ENCODE results near the gene LRP1. TPM values are rescaled to one million over a fixed set of nuclear protein-coding genes. Genes with fewer than 3 reads are reported as not detected.

LRP1 gene
- total RNA-seq, 1 donor from 2014 or later = 62.7 TPM

DNA sequence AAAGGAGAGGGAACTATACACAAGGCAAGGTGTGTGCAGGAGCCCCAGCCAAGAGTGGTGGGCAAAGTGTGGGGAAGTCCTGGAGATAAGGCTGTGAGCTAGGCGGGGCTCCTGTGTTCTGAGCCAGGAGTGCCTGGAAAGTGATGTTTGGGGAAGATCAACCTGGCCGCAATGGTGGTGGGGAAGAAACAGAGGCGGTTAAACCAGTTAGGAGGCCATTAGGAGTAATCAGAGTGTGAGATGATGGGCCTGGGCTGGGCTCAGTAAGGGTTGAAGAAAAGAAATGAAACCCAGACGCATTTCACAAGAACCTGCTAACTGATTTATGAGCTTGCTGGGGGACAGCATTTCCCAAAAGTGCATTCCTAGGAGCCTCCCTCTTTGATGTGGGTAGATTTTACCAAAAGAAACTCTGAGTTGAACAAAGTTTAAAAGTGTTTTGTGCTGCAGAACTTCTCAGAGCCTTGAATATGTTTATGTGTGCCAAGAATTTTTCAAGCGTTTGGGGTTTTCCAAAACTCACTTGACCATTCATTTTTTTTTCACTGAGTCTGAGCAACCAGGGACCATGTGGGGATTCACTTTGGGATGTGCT is 53.4 kb downstream of the LRP1 start:
- no peak for DNase-seq (ENCODE audit: low read depth, low spot score)
- Mint-ChIP-seq H3K4me1 (peaks cover 6% of the 10 kb centered on the region), H3K9me3 (no peaks in the 10 kb centered on the region), H3K27me3 (ENCODE audit: low read depth) (no peaks in the 10 kb centered on the region), H3K27ac (ENCODE audit: unreplicated experiment) (no peak overlapping the region), H3K4me3 (no peak overlapping the region), H3K36me3 (ENCODE audit: low read depth) (peaks cover 9% of the 10 kb centered on the region)
- TF ChIP-seq, protein P1, sequence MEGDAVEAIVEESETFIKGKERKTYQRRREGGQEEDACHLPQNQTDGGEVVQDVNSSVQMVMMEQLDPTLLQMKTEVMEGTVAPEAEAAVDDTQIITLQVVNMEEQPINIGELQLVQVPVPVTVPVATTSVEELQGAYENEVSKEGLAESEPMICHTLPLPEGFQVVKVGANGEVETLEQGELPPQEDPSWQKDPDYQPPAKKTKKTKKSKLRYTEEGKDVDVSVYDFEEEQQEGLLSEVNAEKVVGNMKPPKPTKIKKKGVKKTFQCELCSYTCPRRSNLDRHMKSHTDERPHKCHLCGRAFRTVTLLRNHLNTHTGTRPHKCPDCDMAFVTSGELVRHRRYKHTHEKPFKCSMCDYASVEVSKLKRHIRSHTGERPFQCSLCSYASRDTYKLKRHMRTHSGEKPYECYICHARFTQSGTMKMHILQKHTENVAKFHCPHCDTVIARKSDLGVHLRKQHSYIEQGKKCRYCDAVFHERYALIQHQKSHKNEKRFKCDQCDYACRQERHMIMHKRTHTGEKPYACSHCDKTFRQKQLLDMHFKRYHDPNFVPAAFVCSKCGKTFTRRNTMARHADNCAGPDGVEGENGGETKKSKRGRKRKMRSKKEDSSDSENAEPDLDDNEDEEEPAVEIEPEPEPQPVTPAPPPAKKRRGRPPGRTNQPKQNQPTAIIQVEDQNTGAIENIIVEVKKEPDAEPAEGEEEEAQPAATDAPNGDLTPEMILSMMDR (conservative IDR thresholded peaks at IDR 0.05) = no peak

DNA sequence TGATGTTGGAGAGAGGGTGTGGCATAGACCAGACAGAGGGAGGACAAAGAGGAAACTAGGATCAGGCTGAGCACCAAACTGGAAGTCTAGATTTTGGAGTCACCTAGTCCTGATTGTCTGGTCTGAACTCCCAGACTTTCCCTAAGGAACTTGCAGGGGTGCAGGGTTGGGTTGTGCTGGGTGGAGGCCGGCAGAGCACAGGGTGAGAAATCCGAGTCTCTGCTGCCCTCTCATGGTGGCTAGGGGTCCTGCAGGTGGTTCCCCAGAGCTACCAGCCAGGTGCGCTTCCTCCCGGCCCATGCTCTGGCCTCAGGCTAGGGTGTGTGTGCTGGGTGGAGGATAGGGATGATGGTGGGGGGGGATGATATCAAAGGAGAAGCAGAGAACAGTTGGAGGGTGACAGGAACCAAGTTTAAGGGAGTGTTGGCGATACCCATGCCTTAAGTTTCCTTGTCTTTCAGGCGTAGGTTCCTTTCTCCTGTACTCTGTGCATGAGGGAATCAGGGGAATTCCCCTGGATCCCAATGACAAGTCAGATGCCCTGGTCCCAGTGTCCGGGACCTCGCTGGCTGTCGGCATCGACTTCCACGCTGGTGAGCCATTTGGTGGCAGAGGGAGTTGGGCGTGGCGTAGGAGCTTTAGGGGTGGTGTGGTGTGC is 54.8 kb downstream of the LRP1 start:
- H3K4me3 Mint-ChIP-seq = no peak overlapping the region
- H3K9me3 Mint-ChIP-seq = no peaks in the 10 kb centered on the region
- DNase-seq (ENCODE audit: low read depth, low spot score) = peak; percentile 85
- TF ChIP-seq, protein P1 (conservative IDR thresholded peaks at IDR 0.05) = peak; percentile 91
- peak overlapping the region; percentile 85 for H3K27ac Mint-ChIP-seq (ENCODE audit: unreplicated experiment)
- peaks cover 9% of the 10 kb centered on the region for H3K36me3 Mint-ChIP-seq (ENCODE audit: low read depth)
- no peaks in the 10 kb centered on the region for H3K27me3 Mint-ChIP-seq (ENCODE audit: low read depth)
- H3K4me1 Mint-ChIP-seq = peaks cover 6% of the 10 kb centered on the region

DNA sequence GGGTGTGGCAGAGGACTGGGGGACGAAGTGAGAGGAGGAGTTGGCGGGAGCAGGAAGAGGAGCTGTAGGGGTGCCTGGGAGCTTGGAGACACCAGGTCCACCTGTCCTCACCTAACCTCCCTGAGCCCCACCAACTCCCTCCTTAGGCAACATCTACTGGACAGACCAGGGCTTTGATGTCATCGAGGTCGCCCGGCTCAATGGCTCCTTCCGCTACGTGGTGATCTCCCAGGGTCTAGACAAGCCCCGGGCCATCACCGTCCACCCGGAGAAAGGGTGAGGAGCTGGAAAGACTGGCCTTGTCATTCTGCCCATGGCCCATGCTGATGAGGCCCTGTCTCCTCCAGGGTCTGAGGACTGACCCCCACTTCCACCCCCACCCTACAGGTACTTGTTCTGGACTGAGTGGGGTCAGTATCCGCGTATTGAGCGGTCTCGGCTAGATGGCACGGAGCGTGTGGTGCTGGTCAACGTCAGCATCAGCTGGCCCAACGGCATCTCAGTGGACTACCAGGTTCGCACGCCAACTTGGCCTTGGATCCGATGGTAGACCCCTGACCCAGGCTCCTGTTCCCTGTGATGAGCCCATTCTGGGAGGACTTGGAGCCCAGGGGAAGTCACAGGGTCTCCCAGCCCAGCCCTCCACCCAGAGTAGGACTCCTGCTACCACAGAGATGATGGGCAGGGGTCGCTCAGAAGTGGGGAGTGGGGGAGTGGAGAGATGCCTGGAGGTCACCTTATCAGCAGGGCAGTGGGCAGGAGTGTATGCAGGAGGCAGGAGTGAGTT is 55.8 kb downstream of the LRP1 start:
- Mint-ChIP-seq H3K9me3 (no peaks in the 10 kb centered on the region), H3K4me3 (no peak overlapping the region), H3K36me3 (ENCODE audit: low read depth) (peaks cover 6% of the 10 kb centered on the region), H3K4me1 (peaks cover 6% of the 10 kb centered on the region), H3K27ac (ENCODE audit: unreplicated experiment) (no peak overlapping the region), H3K27me3 (ENCODE audit: low read depth) (no peaks in the 10 kb centered on the region)
- TF ChIP-seq, protein P1 (conservative IDR thresholded peaks at IDR 0.05) = no peak
- no peak for DNase-seq (ENCODE audit: low read depth, low spot score)

DNA sequence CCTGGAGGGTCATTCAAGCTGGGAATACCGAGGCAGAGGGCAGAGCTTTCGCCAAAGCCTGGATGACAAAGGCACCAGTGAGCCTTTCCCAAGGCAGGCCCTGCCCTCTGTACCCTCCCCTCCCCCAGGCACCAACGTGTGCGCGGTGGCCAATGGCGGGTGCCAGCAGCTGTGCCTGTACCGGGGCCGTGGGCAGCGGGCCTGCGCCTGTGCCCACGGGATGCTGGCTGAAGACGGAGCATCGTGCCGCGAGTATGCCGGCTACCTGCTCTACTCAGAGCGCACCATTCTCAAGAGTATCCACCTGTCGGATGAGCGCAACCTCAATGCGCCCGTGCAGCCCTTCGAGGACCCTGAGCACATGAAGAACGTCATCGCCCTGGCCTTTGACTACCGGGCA is 57.1 kb downstream of the LRP1 start:
- no peak for DNase-seq (ENCODE audit: low read depth, low spot score)
- Mint-ChIP-seq H3K27me3 (ENCODE audit: low read depth) (no peaks in the 10 kb centered on the region), H3K36me3 (ENCODE audit: low read depth) (peaks cover 4% of the 10 kb centered on the region), H3K9me3 (no peaks in the 10 kb centered on the region), H3K4me3 (no peak overlapping the region), H3K27ac (ENCODE audit: unreplicated experiment) (no peak overlapping the region), H3K4me1 (peaks cover 6% of the 10 kb centered on the region)
- TF ChIP-seq, protein P1 (conservative IDR thresholded peaks at IDR 0.05) = no peak

DNA sequence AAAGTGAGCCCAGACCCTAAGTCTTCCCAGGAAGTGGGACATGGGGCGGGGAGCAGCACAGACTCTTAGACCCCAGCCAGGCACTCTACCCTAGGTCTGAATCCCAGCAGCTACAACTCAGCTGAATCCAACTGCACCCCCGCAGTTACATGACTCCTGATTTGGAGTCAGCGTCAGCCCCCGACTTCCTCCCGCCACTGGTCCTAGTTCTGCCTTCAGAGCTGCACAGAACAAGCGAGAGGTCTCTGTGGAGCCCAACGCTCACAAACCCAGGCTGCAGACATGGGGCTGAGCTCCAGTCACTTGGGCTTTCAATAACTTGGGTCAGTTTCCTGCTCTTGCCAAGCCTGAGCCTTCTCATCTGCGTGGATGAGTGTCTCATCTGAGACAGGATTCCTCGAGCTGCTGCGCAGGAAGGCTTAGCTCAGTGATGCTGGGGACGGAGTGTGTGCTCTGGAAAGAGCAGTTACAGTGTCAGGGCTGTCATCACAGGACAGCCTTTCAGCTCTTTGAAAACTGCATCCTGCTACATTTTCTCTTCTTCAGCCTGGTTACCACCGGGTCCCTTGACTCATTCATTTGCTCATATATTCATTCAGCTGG is 57.7 kb downstream of the LRP1 start:
- TF ChIP-seq, protein P1 (conservative IDR thresholded peaks at IDR 0.05) = no peak
- no peaks in the 10 kb centered on the region for H3K27me3 Mint-ChIP-seq (ENCODE audit: low read depth)
- H3K9me3 Mint-ChIP-seq = no peaks in the 10 kb centered on the region
- no peak overlapping the region for H3K4me3 Mint-ChIP-seq
- H3K4me1 Mint-ChIP-seq = peaks cover 6% of the 10 kb centered on the region
- peaks cover 4% of the 10 kb centered on the region for H3K36me3 Mint-ChIP-seq (ENCODE audit: low read depth)
- no peak overlapping the region for H3K27ac Mint-ChIP-seq (ENCODE audit: unreplicated experiment)
- DNase-seq (ENCODE audit: low read depth, low spot score) = no peak

All from neural crest cell (in vitro differentiated cells).